Measurements from ENCODE around the gene TNK1. TPM values are rescaled to one million over a fixed set of nuclear protein-coding genes. Genes with fewer than 3 reads are reported as not detected.
"Not testable (repeated sequence)": the region's sequence is repeated elsewhere in the genome, so short reads cannot be mapped to it uniquely, and the experiment has no call there.

TNK1 gene
- total RNA-seq, 2 donors from 2014 or later: 11.0 to 11.7 TPM

DNA sequence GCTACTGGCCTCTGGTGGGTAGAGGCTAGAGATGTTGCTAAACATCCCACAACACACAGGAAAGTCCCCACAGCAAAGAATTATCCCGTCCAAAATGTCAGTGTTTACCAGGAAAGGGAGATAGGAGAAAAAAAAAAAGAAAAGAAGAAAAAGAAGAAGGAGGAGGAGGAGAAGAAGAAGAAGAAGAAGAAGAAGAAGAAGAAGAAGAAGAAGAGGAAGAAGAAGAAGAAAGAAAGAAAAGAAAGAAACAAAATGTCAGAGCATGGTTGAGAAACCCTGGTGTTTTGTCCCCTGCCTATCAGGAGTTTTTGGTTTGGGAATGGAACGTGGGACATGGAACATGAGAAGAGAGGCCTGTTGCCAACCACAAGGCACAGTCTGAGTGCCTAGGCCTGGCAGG is 23.5 kb upstream of the TNK1 start:
- no peaks in the 10 kb centered on the region for H3K36me3 Mint-ChIP-seq (ENCODE audit: low read depth)
- H3K36me3 ChIP-seq (ENCODE audit: control insufficient read depth, insufficient read depth, low read length): no peaks in the 10 kb centered on the region

GRCh38 chr17:7361906-7362305 is 19.0 kb upstream of the TNK1 start:
- no peaks in the 10 kb centered on the region for H3K4me1 Mint-ChIP-seq
- no peaks in the 10 kb centered on the region for H3K9me3 ChIP-seq (ENCODE audit: control insufficient read depth, low read length)
- no peak overlapping the region for H3K9ac ChIP-seq (ENCODE audit: extremely low read depth, low read length, poor library complexity, severe bottlenecking)
- no peaks in the 10 kb centered on the region for H3K9me3 Mint-ChIP-seq
- no peak overlapping the region for H3K4me3 Mint-ChIP-seq
- TF ChIP-seq CTCF (conservative IDR thresholded peaks at IDR 0.05): no peak
- H3K27me3 ChIP-seq (ENCODE audit: control insufficient read depth, insufficient read depth, low read length, poor library complexity, severe bottlenecking): no peaks in the 10 kb centered on the region
- H3K27ac ChIP-seq (ENCODE audit: low read depth, low read length): no peak overlapping the region
- H3K4me3 ChIP-seq (ENCODE audit: low read length): no peak overlapping the region
- DNase-seq: no peak
- no peaks in the 10 kb centered on the region for H3K36me3 ChIP-seq (ENCODE audit: control insufficient read depth, insufficient read depth, low read length)
- H3K27me3 Mint-ChIP-seq (ENCODE audit: insufficient read depth): peaks cover 13% of the 10 kb centered on the region
- no peaks in the 10 kb centered on the region for H3K4me1 ChIP-seq (ENCODE audit: control insufficient read depth, insufficient read depth, low read length)
- WGBS, 2 experiments (ENCODE audit: insufficient coverage in 1 of 2, insufficient read length in 1 of 2): 91% methylated on average over 3 of the region's 3 CpGs; no CpG with 5 or more reads in 1 of the 2 experiments
- H3K27ac Mint-ChIP-seq: no peak overlapping the region
- H3K36me3 Mint-ChIP-seq (ENCODE audit: low read depth): no peaks in the 10 kb centered on the region

More for the DNA sequence above, 23.5 kb upstream of the TNK1 start:
- no peak overlapping the region for H3K4me3 Mint-ChIP-seq
- no peaks in the 10 kb centered on the region for H3K9me3 ChIP-seq (ENCODE audit: control insufficient read depth, low read length)
- no peak overlapping the region for H3K4me3 ChIP-seq (ENCODE audit: low read length)
- DNase-seq: no peak
- no peak for TF ChIP-seq CTCF (conservative IDR thresholded peaks at IDR 0.05)
- H3K9ac ChIP-seq (ENCODE audit: extremely low read depth, low read length, poor library complexity, severe bottlenecking): no peak overlapping the region
- peaks cover 5% of the 10 kb centered on the region for H3K4me1 Mint-ChIP-seq
- H3K9me3 Mint-ChIP-seq: no peaks in the 10 kb centered on the region
- 89 to 100% methylated on average over 1 to 2 of the region's 2 CpGs for WGBS, 2 experiments (ENCODE audit: insufficient coverage in 1 of 2, insufficient read length in 1 of 2)
- no peak overlapping the region for H3K27ac Mint-ChIP-seq
- H3K27me3 ChIP-seq (ENCODE audit: control insufficient read depth, insufficient read depth, low read length, poor library complexity, severe bottlenecking): no peaks in the 10 kb centered on the region
- no peak overlapping the region for H3K27ac ChIP-seq (ENCODE audit: low read depth, low read length)
- peaks cover 24% of the 10 kb centered on the region for H3K27me3 Mint-ChIP-seq (ENCODE audit: insufficient read depth)
- H3K4me1 ChIP-seq (ENCODE audit: control insufficient read depth, insufficient read depth, low read length): peaks cover 5% of the 10 kb centered on the region

DNA sequence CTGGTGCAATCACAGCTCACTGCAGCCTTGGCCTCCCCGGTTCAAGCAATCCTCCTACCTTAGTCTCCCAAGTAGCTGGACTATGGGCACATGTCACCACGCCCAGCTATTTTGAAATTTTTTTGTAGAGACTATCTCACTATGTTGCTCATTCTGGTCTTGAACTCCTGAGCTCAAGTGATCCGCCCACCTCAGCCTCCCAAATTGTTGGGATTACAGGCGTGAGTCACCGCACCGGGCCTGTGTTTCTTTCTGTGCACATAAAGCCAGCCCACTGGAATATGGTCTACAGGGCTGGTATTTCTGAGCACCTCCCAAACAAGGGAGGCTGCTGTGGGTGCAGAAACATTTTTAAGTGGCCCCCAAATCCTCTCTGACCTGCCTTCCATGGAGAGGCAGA is 17.6 kb upstream of the TNK1 start:
- H3K9me3 Mint-ChIP-seq: no peaks in the 10 kb centered on the region

DNA sequence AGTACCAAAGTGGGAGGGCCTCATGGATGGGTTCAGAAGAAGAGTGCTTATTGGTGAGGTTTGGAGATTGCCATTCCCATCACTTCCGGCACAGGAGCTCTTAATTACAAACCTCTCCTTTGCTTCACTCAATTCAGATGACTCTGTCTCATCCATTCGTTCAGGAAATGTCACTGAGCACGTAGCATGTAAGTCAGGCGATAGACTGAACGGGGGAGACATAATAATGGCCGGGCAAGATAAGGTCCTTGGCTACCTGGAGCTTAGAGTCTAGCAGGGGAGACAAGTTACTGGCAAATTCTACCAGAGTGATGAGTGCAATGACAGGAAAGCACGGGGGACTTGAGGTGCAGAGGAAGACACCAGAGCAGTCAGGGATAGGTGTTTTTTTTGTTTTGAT is 14.9 kb upstream of the TNK1 start:
- H3K36me3 Mint-ChIP-seq (ENCODE audit: low read depth); H3K9ac ChIP-seq (ENCODE audit: extremely low read depth, low read length, poor library complexity, severe bottlenecking); H3K4me1 ChIP-seq (ENCODE audit: control insufficient read depth, insufficient read depth, low read length); H3K27me3 ChIP-seq (ENCODE audit: control insufficient read depth, insufficient read depth, low read length, poor library complexity, severe bottlenecking); DNase-seq; H3K36me3 ChIP-seq (ENCODE audit: control insufficient read depth, insufficient read depth, low read length); H3K4me1 Mint-ChIP-seq; H3K27ac ChIP-seq (ENCODE audit: low read depth, low read length); H3K4me3 Mint-ChIP-seq; H3K9me3 ChIP-seq (ENCODE audit: control insufficient read depth, low read length); H3K4me3 ChIP-seq (ENCODE audit: low read length); H3K27ac Mint-ChIP-seq; H3K9me3 Mint-ChIP-seq: not testable (repeated sequence)
- H3K27me3 Mint-ChIP-seq (ENCODE audit: insufficient read depth): peaks cover 21% of the 10 kb centered on the region
- WGBS, 2 experiments (ENCODE audit: insufficient coverage in 1 of 2, insufficient read length in 1 of 2): 91 to 100% methylated on average over 1 to 5 of the region's 7 CpGs

More for the DNA sequence above, 17.6 kb upstream of the TNK1 start:
- no peak for TF ChIP-seq CTCF (conservative IDR thresholded peaks at IDR 0.05)
- H3K36me3 ChIP-seq (ENCODE audit: control insufficient read depth, insufficient read depth, low read length): no peaks in the 10 kb centered on the region
- WGBS, 2 experiments (ENCODE audit: insufficient coverage in 1 of 2, insufficient read length in 1 of 2): 91 to 93% methylated on average over 6 of the region's 6 CpGs
- no peak overlapping the region for H3K27ac ChIP-seq (ENCODE audit: low read depth, low read length)
- H3K4me3 ChIP-seq (ENCODE audit: low read length): no peak overlapping the region
- Mint-ChIP-seq H3K36me3 (ENCODE audit: low read depth) (no peaks in the 10 kb centered on the region), H3K4me1 (no peaks in the 10 kb centered on the region), H3K27ac (no peak overlapping the region), H3K27me3 (ENCODE audit: insufficient read depth) (peaks cover 12% of the 10 kb centered on the region), H3K4me3 (no peak overlapping the region)
- H3K4me1 ChIP-seq (ENCODE audit: control insufficient read depth, insufficient read depth, low read length): no peaks in the 10 kb centered on the region
- no peak for DNase-seq
- no peaks in the 10 kb centered on the region for H3K27me3 ChIP-seq (ENCODE audit: control insufficient read depth, insufficient read depth, low read length, poor library complexity, severe bottlenecking)
- no peak overlapping the region for H3K9ac ChIP-seq (ENCODE audit: extremely low read depth, low read length, poor library complexity, severe bottlenecking)
- H3K9me3 ChIP-seq (ENCODE audit: control insufficient read depth, low read length): no peaks in the 10 kb centered on the region

All from endodermal cell (in vitro differentiated cells).